GM18498 (cell line): ENCODE measurements around the gene SUMO3.
A peak's percentile ranks its signal among the peaks of the same experiment; 100 is the strongest.

Experiments used
- ATAC-seq: cut with Tn5 transposase; IDR thresholded peaks from one replicate; pipeline ENCODE4 v1.9.1; 2021; ENCODE audit warnings: mild to moderate bottlenecking, moderate library complexity; ENCODE audit not compliant: unreplicated experiment

SUMO3 gene

GRCh38 chr21:44831227-44831860 lies 13.5 kb upstream of the SUMO3 start:
- no peak for ATAC-seq

DNA sequence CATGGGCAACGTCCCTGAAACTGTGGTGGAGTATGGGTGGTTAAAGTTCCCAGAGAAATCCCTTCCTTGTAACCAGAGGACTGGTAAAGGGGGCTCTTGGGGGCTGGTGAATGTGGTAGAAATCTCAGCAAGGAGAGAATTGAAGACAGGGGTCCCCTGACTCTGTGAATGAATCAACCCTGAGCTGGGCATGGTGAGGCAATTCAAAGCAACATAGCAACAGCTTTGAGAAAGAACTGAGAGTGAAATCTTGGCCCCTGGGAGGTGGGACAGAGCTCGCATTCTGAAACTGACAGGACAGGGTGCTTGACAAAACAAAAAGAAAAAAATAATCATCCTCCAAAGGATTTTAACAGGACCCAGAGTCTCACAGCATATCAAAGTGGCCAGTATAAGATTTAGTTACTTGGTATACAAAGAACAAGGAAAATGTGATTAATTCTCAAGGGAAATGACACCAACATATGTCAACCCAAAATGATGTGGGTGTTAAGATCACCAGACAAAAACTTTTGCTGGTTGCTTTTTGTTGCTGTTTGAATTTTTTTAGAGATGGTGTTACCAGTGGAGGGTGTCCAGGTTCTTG lies 11.7 kb upstream of the SUMO3 start:
- ATAC-seq: no peak

DNA sequence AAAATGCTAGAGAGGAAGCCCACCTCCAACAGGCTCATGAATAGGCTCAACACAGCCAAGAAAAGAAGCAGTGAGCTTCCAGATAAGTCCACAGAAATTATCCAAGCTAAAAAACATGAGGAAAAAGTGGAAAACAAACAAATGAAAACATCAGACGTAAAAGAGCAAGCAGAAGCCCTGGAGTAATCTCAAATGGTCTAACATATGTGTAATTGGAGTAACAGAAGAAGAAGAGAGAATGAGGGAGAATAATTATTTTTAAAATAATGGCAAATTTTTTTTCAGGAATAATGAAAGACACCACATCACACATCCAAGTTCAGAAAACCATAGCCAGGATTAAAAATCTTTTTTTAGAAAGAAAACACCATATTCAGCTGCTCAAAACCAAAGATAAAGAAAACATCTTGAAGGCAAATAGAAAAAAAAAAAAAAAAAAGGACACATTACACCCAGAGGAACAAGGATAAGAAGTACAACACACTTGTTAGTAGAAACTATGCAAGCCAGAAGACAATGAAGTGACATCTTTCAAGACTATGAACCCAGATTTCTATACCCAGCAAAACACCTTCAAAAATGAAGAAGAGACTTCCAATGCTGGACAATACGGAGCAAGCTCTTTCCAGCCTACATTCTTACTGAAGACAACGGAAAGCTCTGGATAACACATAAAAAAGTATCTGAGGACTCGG lies 10.6 kb upstream of the SUMO3 start:
- no peak for ATAC-seq

- no peak for ATAC-seq
Observed at GRCh38 chr21:44823179-44823660, 5.4 kb upstream of the SUMO3 start.

GRCh38 chr21:44822484-44823178 lies 4.8 kb upstream of the SUMO3 start:
- no peak for ATAC-seq

DNA sequence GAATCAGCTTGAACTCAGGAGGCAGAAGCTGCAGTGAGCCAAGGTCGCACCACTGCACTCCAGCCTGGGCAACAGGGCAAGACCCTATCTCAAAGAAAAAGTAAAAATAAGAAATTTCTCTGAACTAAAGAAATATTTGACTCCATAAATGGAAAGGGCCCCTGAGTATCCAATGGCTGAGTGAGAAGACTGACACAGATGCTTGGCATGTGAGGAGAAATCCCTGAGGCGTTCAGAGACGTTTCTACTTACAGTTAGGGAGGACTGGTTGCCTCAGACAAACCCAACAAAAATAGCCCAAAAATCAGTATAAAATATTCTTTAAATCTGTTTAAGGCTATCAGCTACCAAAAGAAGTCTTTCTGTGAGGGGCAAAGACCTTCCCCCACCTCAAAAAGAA lies 3.0 kb upstream of the SUMO3 start:
- ATAC-seq: no peak

- ATAC-seq: no peak
Observed at GRCh38 chr21:44819283-44820243, 1.7 kb upstream of the SUMO3 start.

- no peak for ATAC-seq
Observed at GRCh38 chr21:44818640-44819011, 764 bp upstream of the SUMO3 start.

GRCh38 chr21:44817506-44817880 lies 369 bp downstream of the SUMO3 start:
- peak; percentile 77 for ATAC-seq

- no peak for ATAC-seq
Observed at GRCh38 chr21:44816761-44817505, 929 bp downstream of the SUMO3 start.

- no peak for ATAC-seq
Observed at GRCh38 chr21:44815852-44816628, 1.8 kb downstream of the SUMO3 start.

DNA sequence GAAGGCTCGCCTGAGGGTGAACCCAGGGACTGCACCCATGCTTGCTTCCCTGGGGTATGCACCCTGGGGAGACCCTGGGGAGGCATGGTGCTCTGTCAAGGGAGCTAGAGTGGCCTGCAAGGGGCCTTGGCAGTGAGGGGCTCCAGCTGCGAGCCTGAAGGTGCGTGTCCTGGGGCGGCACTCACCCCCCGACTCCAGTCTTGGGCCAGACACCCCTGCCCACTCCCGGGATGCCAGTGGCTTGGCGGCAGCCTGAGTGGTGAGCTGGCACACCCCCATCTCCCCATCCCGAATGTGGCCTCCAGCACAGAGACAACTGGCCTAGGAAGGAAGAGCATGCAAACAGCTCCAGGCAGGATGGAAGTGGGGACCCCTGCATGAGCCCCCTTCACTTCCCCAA lies 2.6 kb downstream of the SUMO3 start:
- ATAC-seq: no peak

- no peak for ATAC-seq
Observed at GRCh38 chr21:44814498-44815023, 3.3 kb downstream of the SUMO3 start.

DNA sequence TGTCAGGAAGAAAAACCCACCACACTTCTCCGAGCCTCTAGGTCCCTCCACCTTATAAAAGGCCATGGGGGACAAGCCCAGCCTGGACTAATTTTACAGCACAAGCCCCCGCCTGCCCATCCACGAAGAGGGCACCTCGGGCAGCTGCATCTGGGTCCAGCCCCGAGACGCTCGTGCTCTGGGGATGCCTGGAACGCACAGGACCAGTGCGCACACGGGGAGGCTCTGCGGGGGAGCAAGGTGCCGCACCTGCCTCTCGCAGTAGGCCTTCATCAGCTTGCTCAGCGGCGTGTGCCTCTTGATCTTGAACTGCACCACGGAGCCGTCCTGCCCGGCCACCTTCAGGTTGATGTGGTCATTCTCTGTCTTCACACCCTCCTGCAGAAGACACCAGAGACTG lies 4.1 kb downstream of the SUMO3 start:
- ATAC-seq: no peak

GRCh38 chr21:44813149-44813548 lies 4.7 kb downstream of the SUMO3 start:
- no peak for ATAC-seq

DNA sequence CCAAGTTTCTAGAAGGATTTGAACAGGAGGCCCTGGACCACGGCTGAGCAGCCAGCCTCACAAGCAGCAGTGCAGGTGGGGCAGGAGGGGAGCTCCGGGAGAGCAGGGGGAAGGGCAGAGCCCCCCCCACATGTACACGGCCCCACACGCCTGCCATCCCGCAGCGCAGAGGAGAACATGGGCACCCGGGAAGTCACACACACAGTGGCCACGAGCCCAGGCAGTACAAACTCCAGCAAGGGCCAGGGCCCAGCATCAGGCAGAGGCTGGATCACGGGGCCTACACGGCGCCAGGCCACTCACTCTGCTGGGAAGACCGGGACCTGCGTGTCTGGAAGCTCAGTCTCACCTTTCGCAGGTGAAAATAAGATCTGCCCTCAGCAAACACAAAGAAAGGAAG lies 5.2 kb downstream of the SUMO3 start:
- no peak for ATAC-seq

DNA sequence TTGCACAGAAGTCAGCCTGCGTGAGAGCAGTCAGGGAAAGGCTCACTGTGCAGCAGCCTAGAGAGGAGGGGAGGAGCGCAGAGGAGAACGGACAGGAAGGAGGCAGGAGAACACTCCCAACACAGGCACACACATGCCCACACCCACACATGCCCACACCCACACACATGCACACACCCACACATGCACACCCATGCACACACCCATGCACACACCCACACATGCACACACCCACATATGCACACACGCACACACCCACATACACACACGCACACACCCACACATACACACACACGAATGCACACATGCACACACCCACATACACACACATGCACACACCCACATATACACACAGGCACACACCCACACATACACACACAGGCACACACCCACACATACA lies 7.1 kb downstream of the SUMO3 start:
- ATAC-seq: no peak

DNA sequence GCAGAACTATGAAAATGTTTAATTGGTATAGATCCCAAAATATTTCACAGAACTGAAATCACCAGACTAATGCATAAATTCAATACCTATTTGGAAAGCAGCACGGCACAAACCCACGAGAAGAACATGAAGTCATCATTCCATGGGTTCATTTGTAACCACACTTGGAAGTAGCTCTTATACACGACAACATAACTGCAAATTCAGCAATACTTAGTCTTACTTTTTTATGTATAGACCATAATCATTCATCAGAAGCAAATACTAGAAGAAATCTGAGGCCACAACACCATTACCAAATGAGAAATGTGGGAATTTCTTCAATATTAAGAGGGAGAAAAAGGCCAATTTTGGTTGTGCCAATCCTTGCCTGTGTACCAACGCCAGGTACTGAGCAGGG lies 12.0 kb downstream of the SUMO3 start:
- no peak for ATAC-seq

DNA sequence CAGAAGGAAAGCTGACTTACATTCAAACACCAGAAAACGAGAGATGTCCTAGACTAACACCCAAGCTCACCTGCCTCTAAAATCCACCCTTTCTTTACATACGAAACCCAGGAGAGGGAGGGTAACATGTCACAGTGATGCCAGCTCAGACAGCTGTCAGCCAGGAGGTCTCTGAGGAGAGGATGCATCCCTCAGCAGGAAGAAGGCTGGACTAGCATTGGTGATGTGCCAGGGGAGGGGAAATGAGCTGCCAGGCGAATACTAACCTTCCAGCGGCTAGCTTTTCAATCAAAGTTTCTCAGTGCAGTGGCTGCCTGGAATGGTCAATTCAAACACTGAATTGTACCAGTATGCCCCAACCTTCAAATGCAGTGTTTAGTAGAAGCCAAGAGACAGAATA lies 12.6 kb downstream of the SUMO3 start:
- ATAC-seq: no peak
